Activated CD4-positive, alpha-beta T cell treated with anti-CD3 and anti-CD28 coated beads, Interleukin-2, amount 50 U/mL, for 1 hour (primary cell): ENCODE measurements around the gene EHHADH.

Source experiments
- DNase-seq: peaks from one replicate; pipeline ENCODE4 v3.0.0-alpha.2; 2020

The EHHADH gene

DNA sequence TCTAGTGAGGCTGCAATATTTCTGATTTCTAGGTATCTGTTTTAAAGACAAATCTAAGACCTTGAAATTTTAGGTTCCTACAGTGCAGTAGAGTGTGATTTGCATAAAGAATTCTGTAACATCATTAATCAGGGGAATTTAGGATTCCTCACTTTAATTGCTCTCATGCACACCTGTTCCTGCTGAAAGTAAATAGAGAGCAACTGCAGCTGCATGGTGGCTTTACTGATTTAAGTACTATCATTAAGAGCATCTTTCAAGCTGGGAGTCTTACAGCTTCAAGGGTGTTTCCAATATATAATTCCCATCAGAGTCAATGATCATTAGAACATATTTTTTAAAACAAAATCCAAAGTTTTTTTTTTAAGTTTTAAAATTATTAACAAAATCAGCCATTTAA lies 65.0 kb downstream of the EHHADH start:
- DNase-seq, result no peak

- no peak for DNase-seq
These were observed 66.5 kb downstream of the EHHADH start for GRCh38 chr3:185187391-185187790.

GRCh38 chr3:185176750-185177359 lies 77.0 kb downstream of the EHHADH start:
- DNase-seq, result peak; percentile 14

DNA sequence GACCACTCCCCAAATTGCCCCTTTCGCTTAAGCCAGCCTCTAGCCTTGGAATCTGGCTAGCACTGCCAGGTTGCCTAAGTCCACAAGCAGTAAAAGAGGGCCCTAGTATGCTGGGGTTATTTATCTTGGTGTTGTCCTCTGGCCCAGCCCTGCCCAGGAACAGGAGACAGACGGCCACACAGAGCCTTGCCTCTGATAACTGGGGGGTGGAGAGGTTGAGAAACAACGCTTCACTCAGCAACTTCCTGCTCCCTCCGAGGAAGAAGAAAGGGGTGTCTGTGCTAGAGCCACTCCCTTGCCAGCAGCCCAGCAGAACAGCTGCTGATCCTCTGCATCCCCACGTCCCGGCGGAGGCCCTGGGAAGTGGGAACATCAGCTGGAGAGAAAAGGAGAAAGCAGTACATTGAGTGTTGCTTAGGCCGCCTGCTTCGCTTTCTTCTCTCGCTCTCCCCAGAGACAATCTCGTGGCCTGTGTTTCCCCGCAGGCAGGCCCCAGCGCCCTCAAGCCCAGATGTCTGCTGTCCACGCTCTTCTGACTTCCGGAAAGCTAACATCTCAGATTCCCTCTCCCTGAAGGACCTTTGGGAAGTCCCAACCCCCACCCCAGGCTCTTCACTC lies 78.4 kb downstream of the EHHADH start:
- no peak for DNase-seq

DNA sequence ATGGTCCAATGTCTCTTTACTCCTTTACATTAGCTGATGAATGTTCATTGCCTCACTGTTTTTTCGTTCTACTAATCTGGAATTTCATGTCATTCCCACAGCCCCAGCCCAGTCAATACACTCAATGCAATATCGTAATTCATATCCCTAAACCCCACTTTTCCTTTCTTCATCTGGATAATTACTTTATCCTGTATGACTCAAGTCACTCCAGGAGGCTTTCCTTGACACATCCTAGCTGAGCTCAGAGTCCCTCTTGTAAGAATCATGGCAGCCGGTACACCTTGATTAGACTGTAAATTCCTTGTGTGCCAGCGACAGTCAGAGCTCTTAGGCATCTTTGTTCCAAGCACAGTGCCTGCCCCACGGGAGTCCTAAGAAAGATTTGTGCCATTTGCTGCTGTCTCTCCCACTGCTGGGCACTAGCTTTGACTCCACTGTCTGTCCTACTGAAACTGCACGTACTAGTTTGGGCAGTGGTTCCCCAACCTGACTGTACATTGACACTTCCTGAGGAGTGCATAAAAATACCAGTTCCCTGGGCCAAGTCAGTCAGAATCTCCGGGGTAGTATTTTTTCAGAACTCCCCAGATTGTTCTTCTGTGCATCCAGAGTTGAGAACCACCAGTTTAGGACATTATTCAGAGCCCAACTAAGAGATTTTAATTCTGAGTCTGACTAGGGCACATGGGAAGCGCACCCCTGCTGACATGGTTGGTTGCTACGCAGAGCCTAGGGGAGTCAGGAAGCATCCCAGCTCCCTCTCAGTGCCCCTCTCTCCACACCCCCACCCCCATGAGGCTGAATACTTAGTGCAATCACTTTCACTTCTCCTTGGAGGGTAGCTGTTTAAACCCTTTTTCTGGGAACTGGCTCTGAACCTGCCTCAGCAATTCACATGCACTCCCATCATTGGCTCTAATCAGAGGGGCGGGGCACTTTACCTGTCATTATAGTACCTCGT lies 81.5 kb downstream of the EHHADH start:
- DNase-seq, result no peak

DNA sequence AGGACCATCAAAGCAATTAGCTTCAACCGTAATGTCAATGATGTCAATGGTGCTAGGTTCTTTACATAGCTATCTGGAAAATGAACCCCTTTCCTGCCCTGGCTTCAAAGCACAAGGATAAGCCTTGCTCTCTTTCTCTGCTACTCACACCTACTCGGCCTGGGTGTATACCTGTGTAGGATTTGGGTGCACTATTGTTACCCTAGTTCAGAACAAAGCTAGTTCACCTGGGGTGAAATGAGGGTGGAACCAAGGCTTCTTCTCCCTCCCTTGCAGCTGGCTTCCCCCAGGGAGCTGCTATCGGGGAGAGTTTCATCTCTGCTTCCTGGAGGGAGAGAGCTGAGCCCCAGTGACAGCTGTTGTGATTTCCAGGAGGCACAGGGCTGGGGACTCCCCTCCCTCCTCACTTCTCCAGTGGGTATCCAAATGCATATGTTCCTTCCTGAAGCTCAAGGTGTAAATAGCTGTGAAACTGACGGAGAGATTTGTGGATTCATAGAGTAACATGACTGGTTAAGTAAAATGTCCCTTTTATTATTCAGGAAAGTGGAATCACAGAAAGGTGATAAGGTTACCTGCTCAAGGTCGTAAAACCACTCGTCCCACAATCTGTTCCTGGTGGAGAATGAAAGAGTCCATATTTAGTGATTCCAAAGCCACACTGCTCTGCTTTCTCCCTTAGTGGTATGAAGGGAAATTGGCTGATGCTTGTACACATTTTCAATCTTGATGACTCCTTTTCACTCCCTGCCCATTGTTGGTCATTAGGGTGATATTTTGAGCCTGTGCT lies 89.2 kb downstream of the EHHADH start:
- DNase-seq, result no peak

GRCh38 chr3:185162634-185163033 lies 91.2 kb downstream of the EHHADH start:
- no peak for DNase-seq

- no peak for DNase-seq
These were observed 92.1 kb downstream of the EHHADH start for GRCh38 chr3:185161761-185162160.

DNA sequence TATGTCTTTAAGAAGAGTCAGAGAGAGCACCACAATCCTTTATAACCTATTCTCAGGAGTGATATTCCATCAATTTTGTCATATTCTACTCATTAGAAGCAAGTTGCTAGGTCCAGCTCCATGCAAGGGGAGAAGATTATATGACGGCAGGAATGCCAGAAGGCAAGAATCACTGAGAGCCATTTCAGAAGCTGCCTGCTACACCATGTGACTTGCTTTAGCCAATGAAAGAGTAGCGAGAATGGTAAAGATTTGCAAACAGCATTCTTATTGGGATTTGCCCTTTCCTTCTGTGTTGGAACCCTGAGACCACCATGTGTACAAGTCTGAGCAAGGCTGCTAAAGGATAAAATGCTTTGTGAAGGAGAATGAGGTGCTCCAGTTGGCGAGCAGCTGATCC lies 96.5 kb downstream of the EHHADH start:
- no peak for DNase-seq

DNA sequence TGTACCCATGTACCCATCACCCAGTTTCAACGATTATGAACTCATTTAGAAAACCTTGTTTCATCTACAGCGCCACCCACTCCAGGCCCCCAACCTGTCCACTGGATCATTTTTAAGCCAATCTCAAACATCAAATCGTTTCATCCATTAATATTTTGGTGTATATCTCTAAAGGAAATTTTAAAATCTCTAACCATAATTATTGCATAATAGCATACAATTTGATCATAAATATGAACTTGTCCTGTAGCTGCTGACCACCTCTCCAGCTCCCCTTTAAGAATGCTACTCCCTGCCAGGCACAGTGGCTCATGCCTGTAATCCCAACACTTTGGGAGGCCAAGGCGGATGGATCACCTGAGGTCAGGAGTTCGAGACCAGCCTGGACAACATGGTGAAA lies 98.2 kb downstream of the EHHADH start:
- DNase-seq, result no peak

DNA sequence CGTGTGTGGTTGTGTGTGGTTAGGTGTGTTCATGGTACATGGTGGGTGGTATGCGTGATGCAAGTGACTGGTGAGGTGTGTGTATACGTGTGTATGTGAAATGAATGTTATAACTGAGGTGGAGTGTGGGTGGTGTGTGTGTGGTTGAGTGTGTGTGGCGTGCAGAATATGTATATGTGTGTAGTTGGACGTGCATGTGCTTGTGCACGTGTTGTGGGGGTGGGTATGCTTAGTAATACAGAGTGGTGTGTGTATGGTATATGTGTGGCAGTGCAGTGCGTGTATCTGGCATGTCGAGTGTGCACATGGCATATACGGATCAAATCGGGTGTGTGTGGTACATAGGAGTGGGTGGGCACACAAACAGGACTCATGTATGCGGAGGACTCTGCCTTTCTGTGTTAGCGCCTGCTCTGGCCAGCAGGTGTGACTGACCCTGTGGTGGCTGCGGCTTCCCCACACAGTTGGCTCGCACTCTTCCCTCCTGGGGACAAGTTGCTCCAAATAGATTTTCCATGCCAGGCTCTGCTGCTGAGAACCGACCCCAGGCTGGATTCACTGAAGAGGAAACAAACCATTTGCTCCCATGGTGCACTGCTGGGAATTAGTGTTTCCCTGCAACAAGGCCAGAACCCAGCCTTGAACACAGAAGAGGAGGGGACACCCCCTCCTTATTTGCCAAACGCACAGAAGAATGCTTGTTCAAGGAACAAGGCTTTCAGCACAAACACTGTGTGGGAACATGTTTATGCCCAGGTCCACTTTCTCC lies 99.8 kb downstream of the EHHADH start:
- no peak for DNase-seq

GRCh38 chr3:185153171-185153771 lies 100.6 kb downstream of the EHHADH start:
- no peak for DNase-seq

GRCh38 chr3:185152410-185153170 lies 101.3 kb downstream of the EHHADH start, which contains the start of gene C3orf70:
C3orf70 (minus strand) TSS chr3:185153060; CDS start chr3:185152823, 237 bp downstream.
- DNase-seq, result no peak

- no peak for DNase-seq
These were observed 101.9 kb downstream of the EHHADH start for GRCh38 chr3:185151964-185152409.

- no peak for DNase-seq
These were observed 102.5 kb downstream of the EHHADH start for GRCh38 chr3:185151101-185151963.

GRCh38 chr3:185150561-185150960 lies 103.3 kb downstream of the EHHADH start:
- no peak for DNase-seq

GRCh38 chr3:185149591-185149990 lies 104.3 kb downstream of the EHHADH start:
- DNase-seq, result no peak

DNA sequence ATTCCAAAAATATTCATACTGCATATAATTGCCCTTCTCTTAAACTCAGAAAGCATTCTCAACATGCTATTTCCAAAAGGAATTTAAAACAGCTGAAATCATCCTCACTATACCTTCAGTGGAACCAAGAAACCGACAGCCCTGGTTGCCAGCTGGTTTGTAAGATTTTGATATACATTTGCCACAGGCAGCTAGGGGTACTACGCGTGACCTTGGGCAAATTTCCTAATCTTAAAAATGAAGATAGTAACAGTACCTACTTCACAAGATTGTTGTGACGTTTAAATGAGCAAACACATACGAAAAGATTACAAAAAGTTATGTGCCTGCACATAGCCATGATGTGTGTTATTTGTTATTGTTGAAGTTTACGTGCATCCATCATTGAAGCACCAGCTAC lies 108.3 kb downstream of the EHHADH start:
- no peak for DNase-seq

GRCh38 chr3:185144784-185145183 lies 109.1 kb downstream of the EHHADH start:
- no peak for DNase-seq
